Forelimb muscle (tissue), 1 donor: ENCODE results near the gene ANO10. TPM values are rescaled to one million over a fixed set of nuclear protein-coding genes. Genes with fewer than 3 reads are reported as not detected.

Experiments used
- DNase-seq: peaks from one replicate; pipeline ENCODE4 v3.0.0-alpha.2; 2013; ENCODE audit warnings: low read depth
- polyA plus RNA-seq: library from polyadenylated mRNA; unstranded; fragments of 120-200 nt; gene quantifications from one replicate; pipeline ENCODE4 v1.2.1, GENCODE V29; 2013; ENCODE audit not compliant: insufficient read length

The ANO10 gene
- polyA plus RNA-seq, 1 donor: 14.6 TPM

DNA sequence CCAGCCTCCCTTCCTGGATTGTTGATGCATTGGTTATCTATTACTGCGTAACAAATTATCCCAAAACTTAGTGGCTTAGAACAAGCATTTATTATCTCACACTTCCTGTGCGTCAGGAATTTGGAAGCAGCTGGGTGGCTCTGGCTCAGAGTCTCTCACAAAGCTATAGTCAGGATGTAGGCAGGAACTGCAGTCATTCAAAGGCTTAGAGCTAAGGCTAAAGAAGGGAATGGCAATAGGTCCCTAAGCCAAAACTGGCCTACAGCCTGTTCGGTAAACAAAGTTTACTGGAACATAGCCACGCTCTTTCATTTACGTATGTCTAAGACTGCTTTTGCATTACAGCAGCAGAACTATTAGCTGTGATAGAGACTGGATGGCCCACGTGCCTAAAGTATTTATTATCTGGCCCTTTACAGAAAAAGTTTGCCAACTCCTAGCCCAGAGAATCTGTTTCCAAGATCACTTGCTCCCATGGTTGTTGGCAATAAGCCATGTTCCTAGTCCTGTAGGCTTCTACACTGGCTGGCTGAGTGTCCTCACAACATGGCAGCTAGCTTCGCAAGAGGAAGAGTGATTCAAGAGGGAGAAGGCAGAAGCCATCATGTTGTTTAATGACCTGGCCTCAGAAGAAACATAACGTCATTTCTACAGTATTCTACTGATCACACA lies 203.1 kb downstream of the ANO10 start:
- DNase-seq: no peak

DNA sequence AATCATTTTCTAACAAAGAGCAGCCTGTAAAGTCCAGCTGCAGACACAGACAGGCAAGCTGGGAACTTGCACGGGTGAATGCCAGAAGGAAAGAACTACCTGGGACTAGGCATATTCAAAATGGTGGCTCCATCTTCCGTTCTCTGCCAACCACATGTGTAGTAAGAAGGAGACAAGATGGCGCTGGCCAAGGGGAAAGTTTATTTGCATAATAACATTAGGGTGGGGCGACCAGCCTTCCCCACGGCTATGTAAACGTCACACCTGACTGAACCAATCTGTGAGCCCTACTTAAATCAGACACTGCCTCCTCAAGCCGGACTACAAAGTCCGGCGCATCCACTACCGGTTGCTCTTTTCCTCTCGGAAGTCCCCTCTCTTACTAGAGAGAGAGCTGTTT lies 204.7 kb downstream of the ANO10 start:
- no peak for DNase-seq

DNA sequence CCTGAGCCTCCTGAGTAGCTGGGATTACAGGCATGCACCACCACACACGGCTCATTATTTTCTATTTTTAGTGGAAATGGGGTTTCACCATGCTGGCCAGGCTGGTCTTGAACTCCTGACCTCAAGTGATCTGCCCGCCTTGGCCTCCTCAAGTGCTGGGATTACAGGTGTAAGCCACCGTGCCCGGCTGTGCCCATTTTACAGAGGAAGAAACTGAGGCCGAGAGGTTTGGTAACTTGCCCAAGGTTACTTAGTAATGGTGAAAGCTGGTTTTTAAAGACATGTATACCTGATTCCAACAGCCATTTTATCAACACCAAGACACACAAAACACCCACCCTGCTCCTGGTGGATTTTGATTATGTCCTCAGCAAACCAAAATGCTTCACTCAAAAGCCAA lies 206.7 kb downstream of the ANO10 start:
- no peak for DNase-seq

DNA sequence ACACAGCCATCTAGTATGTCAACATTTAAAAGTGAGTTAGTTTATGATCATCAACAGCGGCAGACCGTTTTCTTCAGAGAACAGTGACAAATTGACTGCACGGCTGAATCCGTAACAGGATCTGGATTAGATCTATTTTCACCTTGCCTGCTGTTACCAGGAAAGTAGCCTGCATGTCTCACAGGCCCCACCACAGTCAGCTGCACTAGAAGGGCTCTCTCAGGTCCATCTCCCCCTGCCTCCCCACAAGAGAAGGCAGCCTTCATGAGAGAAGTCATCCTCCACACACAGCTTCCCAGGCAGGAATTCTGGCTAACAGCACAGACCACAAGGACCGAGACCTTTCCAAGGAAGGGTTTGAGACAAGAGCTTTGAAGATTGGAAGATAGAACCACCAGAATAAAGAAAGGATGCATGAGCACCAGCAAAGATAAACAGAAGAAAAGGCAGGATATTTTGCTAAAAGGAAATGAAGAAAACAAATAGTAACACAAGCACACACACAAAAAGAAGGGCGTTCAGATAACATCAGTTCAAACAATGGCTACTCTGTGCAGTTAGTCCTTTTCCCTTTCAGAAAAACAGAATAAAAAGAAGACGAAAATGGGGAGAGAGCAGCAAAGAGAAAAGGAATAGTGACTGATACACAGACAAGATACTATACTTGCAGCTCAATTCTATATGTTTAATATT lies 208.0 kb downstream of the ANO10 start:
- DNase-seq: no peak

DNA sequence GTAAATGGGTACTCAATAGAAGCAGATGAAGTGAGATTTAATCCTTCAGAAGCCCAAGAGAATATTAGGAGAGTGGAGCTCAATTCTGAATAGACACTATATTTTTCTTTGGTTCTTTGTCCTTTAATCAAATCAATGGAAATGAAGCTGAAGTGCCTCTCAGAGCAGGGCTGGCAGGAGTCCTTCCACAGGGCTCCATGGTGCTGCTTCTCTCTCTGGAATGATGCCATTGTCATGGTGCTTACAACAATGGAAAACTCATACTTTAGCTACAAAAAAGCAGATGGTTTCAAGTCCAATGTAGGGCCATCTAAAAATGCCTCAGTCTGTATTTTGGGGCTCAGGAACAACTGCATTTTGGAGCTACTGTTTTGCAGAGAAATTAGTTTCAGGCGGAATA lies 210.4 kb downstream of the ANO10 start:
- no peak for DNase-seq

DNA sequence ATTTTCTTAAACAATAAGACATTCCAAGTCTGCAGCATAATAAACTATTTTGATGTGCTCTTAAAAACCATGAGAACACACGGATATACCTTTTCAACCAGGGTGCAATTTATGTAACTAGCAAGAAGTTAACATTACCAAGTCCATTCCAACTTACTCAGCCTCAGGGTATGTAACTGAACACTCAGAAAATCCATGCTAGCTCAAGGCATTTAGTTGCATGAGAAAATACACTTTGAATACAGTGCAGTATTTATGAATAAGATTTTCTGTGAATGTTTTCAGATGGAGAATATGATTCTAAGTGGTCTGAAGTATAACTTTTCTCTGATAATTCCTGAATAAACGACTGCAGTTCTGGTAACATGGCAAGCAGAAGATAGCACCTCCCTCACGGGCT lies 211.2 kb downstream of the ANO10 start:
- no peak for DNase-seq

DNA sequence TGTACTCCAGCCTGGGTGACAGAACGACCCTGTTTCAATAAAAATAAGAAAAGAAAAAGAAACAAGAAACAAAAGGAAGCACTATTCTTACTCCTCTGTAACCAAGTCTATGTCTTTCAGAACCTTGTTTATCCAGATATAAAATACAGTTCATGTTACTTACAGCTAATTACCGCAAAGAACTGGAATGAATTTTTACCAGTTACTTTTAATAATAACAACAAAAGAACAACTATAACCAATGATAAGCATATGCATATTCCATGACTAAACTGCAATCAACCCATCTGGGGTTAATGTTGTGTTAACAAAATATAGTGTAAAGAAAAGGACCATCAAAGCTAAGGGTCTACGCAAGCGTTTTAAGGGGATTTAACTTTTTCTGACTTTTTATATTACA lies 212.3 kb downstream of the ANO10 start:
- DNase-seq: no peak

DNA sequence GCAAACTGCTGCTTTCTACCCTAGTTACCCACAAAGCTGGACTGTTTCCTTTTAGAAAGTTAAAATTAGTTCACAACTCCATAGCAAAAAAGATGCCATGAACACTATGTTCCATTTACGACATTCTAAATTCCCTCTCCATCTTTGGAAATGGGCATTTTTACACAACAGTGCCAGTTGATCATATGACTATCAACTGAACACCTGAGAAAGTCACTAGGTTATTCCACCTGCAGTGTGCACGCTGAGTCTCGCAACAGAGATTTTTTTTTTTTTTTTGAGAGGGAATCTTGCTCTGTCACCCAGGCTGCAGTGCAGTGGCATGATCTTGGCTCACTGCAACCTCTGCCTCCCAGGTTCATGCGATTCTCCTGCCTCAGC lies 215.2 kb downstream of the ANO10 start:
- DNase-seq: no peak

DNA sequence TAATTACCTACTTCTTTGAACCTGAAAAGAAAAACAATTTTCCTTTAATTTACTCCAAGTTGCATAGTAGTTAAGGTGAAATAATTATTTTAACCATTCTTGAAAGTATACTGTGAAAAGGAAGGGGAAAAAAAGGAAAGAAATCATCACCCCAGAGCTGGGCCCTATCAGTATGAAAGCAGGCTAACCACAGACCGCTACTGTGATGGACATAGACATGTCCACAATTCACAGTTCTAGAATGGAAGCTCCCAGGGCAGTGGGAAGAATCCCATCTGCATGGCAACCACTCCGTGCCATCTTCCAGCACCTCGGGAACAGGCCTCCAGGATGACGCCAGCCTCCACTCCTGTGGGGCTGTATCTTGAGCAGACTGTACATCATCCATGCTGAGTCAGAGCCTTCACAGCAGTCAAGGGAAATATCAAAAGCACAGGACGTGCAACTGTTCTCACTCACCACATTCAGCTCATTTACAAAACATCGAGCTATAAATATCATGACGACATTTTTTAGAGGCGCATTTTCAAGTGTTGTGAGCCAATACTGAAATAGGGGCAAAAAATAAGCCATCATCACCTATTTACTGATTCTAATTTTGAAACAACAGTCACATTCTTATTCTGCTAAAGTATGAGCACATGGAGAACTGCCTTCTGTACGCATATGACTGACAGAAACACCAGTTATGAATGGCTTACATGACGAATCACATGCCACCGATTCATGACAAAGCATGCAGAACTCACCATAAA lies 215.7 kb downstream of the ANO10 start:
- DNase-seq: no peak

DNA sequence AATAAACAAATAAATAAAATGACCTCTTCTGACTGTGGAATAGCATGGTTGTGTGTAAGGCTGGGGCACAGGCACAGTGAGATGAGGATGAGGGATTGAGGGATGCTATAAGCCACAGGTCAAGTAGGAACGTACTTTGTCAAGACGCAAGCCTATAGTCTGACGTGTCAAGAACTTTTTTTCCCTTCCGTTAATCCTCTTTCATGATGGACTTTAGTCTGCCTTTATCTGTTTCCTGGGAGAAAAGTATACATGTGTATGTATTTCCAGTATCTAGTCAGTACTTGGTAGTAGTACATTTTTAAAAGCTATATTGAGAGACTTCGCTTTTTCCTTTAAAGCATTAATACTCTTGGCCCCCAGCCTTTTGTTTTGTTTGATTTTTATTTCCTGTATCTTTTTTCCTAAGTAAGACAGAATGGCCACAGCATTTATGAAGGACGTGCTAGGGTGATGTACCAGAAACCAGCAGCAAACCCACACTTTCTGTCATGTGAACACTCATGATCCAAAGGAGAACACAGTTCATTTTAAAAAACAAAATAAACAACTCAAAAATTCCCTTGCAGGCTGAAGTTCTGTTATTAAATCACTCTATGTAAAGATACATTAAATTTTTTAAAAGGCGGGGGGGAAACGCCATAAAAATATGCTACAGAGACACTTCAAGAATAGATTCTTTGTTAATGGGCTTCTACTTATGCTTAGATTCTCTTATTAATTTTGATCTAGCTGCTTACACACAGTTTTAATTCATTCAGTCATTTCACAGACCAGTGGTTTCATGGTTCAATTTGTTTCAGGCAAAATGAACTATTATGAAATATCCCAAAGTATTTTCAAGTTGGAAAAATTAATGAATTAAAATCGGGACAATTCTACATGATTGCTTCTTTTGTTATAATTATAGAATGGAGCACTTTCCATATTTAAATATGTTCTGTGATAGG lies 220.8 kb downstream of the ANO10 start:
- DNase-seq: no peak

DNA sequence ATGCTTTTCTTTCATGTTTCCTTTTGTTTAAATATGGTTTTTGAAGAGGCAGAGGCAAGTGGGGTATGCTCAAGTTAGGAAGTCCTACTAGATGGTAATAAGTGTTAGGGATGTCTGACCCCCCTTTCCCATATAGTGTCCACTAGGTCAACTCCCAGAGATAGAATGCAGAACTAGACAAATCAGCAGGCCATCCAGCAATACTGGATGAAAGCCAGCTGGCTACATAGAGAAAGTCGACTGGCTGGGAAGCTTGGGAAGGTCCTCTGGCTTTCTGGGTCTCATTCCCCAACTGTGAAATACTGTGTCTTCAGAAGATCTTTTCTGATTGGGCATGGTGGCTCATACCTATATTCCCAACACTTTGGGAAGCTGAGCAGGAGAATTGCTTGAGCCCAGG lies 221.6 kb downstream of the ANO10 start:
- DNase-seq: no peak

DNA sequence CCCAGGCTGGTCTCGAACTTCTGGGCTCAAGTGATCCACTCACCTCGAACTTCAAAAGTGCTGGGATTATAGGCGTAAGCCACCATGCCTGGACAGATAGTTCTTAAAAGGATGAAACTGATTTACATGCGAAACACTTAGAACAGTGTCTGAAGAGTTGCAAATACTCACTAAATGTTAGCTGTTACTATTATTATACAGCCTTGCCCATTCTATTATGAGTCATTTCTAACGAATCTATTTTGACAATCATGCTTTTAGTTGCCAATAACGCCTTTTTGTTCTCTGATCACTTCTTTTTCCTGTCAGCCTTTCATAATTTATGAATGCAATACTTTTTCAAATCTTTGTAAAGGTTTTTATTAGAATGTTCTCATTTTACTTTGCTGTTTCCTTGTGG lies 222.8 kb downstream of the ANO10 start:
- no peak for DNase-seq

DNA sequence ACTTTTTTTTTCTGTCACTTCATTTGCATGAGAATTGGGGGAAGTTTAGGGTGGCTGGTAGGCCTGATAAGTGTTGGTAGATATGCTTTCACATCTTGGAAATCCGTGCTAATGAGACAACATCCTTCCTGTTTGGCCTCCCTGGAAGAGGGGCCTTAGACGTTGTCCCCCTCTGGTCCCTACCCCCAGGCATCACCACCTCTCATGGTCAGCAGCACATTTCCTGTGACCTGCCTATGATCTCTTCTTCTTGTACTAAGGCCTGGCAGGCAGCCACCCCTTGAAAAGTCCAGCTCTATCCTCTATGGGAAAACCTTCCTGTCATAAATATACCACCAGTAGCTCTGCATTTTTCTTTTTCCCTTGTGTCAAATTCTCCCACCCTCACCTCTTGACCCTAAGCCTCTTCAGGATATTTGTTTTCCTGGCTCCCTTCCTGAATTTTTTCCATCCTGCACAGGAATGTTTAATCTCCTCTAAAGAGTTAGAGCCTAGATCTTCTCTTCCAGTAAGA lies 227.7 kb downstream of the ANO10 start:
- no peak for DNase-seq

DNA sequence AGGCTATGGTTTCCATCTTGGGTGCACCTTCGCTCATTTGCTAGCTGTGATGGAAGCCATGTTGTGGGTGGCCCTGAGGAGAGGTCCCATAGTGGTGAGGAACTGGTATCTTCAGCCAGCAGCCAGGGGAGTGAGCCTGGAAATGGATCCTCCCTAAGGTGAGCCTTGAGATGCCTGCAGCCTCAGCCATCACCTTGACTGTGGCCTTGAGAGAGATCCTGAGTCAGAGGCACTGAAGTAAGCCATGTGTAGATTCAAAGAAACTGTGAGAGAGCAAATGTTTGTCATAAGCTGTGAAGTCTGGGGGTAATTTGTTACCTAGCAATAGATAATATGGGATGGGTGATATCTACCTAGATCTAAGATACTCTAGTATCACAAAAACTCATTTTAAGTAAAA lies 230.2 kb downstream of the ANO10 start:
- no peak for DNase-seq

DNA sequence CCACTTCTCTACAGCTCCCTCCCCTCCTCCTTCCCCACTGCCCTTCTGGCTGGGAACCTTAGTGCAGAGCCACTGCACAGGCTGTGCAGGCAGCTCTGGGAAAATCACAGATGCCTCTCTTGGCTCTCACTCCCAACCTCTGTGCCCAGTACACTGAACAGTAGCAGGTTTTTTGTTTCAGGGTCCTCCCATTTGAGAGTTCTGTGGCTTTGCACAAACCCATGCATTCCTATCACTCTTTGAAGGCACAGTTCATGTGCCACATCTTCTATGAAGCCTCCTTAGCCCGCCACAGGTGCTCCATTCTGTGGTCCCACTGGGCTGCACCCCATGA lies 231.6 kb downstream of the ANO10 start:
- DNase-seq: no peak

DNA sequence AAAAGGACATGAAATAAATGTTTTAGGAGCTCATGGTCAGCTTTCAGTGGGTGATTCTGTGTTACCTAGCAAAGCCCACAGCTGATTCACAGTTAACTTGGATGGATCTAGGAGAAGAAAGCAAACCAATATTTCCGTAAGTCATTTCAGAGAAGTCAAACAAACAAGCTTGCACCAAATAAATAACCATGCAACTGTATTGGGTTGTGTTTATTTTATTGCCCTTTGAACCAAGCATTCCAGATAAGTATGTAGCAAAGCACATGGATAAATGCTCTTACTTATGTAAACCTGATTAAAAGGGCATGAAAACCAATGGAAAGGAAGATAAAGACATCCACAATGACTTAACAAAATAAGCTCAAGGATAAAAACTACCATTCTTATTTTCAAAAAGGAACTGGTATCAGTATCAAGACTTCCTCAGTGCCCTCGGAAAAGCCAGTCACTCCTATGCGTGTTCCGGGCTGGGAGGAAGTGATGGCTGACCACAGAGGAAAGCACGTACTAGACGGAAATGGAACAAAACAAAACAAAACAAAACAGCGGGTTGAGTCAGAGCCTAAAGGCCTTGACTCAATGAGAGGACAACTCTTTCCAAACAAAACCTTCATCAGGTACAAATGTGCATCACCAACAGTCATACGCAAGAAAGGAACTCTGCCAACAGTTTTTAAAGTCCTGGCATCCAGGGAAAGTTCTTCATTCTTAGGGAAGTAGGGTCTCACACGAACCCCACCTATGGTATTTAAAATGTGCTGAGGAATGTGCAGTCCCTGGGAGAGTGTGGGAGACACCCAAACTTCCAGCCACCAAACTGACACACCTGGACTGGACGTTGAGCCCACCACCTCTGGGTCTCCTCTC lies 232.2 kb downstream of the ANO10 start:
- DNase-seq: no peak

DNA sequence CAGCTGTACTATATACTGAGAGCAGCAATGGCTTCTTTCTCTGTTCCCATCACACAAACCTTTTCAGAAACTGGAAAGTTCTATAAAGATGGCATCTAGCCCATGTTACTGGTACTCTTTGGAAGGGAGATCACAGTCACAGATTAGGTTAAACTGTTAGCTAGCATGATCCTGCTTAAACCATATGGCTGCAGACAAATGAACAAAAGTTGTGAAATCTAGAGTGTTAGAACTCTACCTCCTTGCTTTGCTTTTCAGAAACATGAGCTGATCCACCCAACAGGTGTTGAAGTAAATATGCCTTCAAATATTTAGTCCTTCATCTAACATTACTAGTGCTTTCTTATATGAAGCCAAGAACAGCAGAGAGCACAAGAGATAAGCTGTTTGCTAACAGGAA lies 232.9 kb downstream of the ANO10 start:
- DNase-seq: no peak

DNA sequence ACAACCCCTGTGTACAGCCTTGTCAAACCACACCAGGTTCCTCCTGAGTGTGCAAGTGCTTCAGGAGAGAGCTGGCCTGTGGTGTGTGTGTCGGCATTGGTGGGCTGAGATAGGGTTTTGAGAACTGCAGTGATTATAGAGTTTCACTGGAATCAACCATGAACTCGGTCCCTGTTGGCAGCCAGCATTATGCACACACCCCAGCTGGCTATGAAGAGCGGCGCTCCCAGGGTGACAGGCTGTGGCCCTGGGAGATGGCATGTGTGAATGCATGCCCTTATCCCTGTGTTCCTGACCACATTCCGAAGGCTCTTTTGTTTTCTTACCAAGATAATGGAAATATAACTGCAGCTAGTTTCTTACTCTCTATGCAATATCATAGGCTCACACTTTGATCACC lies 233.6 kb downstream of the ANO10 start:
- DNase-seq: no peak

DNA sequence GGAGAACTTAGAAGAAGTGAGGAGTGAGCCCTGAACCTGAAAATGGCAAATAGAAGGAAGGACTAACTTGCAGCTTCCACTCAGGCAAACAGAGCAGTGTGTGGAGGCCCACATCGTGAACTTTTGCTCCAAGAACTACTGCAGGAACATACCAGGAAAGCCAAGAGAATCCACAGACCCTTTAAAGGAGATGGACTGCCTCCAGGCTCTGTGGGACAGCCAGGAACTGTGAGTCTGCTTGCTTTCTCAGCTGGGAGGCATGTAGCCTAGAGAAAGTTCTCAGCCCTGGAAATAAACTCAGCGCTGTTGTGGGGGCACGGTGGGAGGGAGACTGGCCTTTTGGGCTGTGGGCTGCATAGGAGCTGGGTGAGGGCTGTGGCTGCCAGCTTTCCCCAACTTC lies 242.5 kb downstream of the ANO10 start:
- DNase-seq: no peak

DNA sequence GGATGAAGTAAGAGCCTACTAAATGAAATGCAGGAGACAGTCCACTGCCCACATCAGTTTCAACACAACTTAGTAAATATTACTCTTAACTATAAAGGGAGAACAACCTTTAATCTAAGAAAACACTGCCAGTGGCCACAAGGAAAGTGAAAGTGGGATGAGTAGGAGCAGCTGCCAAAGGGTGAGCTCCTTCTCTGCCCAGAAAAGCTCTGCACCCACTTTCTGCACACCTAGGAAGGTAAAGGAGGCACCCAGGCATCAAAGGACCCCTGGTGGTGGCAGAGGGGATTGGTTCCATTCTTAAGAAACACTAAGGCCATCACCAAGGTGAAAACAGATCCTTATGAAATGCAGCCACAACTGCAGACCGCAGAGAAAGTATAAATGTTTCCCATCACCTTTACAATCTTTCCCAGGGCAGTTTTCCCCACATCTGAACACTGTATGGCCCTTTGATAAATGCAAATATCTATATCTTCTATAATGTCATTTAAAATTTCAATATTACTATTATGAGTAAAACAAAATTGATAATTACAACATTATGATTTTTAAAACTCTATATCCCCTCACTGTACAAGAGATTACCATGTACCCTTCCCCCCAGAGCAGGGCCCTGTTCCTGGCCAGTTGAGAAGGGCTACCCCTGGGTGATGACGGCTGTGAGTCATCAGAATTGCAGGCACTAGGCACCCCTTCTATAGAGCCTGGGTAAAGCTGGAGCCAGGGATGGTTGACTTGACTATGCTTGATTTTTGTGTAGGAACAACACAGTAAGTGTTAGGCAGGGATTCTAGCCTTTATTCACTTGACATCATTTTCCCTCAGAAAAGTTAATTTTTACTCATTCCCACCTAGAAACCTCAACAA lies 243.5 kb downstream of the ANO10 start:
- no peak for DNase-seq
